Neural progenitor cell (in vitro differentiated cells): ENCODE data around the gene DNER.

ENCODE experiments used
- EZH2 ChIP-seq: fragments of 200-600 bp; sonication (generic); IDR thresholded peaks from 2 replicates; pipeline ENCODE4 v1.6.1; 2017; ENCODE audit warnings: antibody characterized with exemption, mild to moderate bottlenecking, moderate library complexity
- EZH2phosphoT487 ChIP-seq: fragments of 200-600 bp; sonication (generic); IDR thresholded peaks from 2 replicates; pipeline ENCODE4 v1.6.1; 2017; ENCODE audit warnings: antibody characterized with exemption
- TF ChIP-seq, protein P1 (sequence below): fragments of 200-600 bp; sonication (generic); IDR thresholded peaks from 2 replicates; pipeline ENCODE4 v1.5.1; 2017; ENCODE audit warnings: antibody characterized with exemption, mild to moderate bottlenecking

DNA sequence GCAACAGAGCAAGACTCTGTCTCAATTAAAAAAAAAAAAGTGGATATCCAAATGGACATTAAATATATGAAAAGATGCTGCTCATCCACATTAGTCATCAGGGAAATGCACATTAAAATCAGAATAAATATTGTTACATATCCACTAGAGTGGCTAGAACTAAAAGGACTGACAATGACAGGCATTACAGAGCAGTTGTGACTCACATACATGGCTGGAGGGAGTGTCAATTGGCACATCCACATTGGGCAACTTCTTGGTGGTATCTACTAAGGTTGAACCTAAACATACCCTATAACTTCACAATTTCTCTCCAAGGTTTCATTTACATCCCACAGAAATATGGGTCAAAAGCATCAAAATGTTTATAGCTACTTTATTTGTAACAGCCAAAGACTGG lies 14.0 kb upstream of the DNER start:
- TF ChIP-seq, protein P1, sequence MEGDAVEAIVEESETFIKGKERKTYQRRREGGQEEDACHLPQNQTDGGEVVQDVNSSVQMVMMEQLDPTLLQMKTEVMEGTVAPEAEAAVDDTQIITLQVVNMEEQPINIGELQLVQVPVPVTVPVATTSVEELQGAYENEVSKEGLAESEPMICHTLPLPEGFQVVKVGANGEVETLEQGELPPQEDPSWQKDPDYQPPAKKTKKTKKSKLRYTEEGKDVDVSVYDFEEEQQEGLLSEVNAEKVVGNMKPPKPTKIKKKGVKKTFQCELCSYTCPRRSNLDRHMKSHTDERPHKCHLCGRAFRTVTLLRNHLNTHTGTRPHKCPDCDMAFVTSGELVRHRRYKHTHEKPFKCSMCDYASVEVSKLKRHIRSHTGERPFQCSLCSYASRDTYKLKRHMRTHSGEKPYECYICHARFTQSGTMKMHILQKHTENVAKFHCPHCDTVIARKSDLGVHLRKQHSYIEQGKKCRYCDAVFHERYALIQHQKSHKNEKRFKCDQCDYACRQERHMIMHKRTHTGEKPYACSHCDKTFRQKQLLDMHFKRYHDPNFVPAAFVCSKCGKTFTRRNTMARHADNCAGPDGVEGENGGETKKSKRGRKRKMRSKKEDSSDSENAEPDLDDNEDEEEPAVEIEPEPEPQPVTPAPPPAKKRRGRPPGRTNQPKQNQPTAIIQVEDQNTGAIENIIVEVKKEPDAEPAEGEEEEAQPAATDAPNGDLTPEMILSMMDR, result no peak
- TF ChIP-seq EZH2, result no peak
- no peak for TF ChIP-seq EZH2phosphoT487
